D721Med (cell line): Measurements from ENCODE around the gene GABRG3.

ENCODE experiments used
- DNase-seq: peaks from one replicate; pipeline ENCODE4 v3.0.0; 2011; ENCODE audit warnings: low spot score; ENCODE audit not compliant: insufficient read length
- FAIRE-seq: peaks from 2 replicates; lab custom pipeline; 2011; peaks lifted over from hg19 to GRCh38; lab: Jason Lieb, UNC
- TF ChIP-seq, protein P1 (sequence below): IDR thresholded peaks from 2 replicates; pipeline ENCODE4 v1.5.1; 2012; ENCODE audit warnings: mild to moderate bottlenecking, control low read depth; ENCODE audit not compliant: insufficient read depth; ENCODE audit errors: missing control alignments

GABRG3 gene

DNA sequence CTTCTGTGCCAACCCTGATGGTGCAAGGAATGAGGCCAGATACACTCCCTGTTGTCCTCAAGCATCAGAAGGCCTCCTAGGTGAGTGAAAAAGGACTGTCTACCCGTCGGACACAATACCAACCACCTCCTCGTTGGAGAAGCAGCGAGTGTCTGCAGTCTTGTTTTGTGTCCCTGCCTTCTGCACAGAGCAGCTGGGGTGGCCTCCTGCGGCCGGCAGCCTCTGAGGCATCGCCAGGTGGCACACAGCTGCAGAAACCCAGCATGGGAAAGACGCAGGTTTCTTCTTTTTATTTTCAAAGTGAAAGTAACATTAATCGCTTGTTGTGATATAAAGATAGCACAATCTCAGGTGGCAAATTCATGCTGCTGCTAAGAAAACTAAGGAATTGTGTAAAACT is 618.3 kb downstream of the GABRG3 start:
- DNase-seq (no peak), FAIRE-seq (no peak)
- TF ChIP-seq, protein P1, sequence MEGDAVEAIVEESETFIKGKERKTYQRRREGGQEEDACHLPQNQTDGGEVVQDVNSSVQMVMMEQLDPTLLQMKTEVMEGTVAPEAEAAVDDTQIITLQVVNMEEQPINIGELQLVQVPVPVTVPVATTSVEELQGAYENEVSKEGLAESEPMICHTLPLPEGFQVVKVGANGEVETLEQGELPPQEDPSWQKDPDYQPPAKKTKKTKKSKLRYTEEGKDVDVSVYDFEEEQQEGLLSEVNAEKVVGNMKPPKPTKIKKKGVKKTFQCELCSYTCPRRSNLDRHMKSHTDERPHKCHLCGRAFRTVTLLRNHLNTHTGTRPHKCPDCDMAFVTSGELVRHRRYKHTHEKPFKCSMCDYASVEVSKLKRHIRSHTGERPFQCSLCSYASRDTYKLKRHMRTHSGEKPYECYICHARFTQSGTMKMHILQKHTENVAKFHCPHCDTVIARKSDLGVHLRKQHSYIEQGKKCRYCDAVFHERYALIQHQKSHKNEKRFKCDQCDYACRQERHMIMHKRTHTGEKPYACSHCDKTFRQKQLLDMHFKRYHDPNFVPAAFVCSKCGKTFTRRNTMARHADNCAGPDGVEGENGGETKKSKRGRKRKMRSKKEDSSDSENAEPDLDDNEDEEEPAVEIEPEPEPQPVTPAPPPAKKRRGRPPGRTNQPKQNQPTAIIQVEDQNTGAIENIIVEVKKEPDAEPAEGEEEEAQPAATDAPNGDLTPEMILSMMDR = no peak

DNA sequence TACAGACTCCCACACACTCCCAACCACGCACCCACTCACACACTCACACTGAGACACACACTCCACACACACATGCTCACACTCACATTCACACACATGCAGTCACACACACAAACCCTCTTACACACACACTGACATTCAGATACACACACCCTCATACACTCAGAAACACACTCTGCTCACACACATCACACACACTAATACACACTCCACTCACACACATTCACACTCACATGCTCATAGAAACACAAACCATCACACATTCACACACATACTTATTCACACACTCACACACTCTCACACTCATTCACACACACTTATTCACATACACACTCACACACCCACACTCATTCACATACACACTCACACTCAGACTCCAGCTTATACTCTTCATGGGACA is 618.8 kb downstream of the GABRG3 start:
- DNase-seq = no peak
- no peak for FAIRE-seq
- TF ChIP-seq, protein P1 = no peak
